ENCODE data around the gene WDR54.

DNA sequence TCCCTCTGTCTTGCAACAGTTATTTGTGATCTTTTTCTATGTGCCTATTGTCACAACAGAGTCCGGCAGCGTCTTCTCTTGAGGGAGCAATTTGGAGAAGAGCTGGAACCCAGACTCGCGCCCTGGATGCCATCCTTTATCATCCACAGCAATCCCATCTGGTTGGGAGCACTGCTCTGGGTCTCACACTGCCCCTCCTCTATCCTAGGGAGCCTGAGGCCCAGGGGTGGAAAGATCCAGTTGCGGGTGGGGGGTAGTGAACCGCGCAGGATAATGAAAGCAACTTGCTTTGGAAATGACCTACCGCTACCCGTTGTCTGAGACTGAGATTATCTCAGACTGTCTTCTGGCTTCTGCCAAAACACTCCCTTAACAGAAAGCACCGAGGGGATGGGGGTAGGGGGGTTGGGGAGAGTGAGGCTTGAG, 37.4 kb downstream of the WDR54 start:
- TF ChIP-seq, protein P1, sequence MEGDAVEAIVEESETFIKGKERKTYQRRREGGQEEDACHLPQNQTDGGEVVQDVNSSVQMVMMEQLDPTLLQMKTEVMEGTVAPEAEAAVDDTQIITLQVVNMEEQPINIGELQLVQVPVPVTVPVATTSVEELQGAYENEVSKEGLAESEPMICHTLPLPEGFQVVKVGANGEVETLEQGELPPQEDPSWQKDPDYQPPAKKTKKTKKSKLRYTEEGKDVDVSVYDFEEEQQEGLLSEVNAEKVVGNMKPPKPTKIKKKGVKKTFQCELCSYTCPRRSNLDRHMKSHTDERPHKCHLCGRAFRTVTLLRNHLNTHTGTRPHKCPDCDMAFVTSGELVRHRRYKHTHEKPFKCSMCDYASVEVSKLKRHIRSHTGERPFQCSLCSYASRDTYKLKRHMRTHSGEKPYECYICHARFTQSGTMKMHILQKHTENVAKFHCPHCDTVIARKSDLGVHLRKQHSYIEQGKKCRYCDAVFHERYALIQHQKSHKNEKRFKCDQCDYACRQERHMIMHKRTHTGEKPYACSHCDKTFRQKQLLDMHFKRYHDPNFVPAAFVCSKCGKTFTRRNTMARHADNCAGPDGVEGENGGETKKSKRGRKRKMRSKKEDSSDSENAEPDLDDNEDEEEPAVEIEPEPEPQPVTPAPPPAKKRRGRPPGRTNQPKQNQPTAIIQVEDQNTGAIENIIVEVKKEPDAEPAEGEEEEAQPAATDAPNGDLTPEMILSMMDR (conservative IDR thresholded peaks at IDR 0.05), result no peak
- TF ChIP-seq ZFX (IDR thresholded peaks at IDR 0.05), result no peak

All from C4-2B (cell line).